Stimulated activated naive B cell treated with anti-CD40 and anti-IgM and Interleukin-4, amounts not matched to agents 10 μg/mL and 1 μg/mL and 100 μg/mL, for 72 hours (primary cell): Measurements from ENCODE around the gene DOCK3.

Source experiments
- ATAC-seq, 2 donors: fragments of 150-1000 bp; cut with Tn5 transposase; replicated peaks; 2 replicates each; pipeline ENCODE4 v1.10.0; 2021; ENCODE audit warnings: moderate library complexity in 1 of 2
- DNase-seq: peaks from one replicate; pipeline ENCODE4 v3.0.0; 2021
- H3K27ac Mint-ChIP-seq: one replicate; pipeline ENCODE4 v1.8.0; 2022; ENCODE audit warnings: mild to moderate bottlenecking, mixed read lengths
- H3K27me3 Mint-ChIP-seq, 2 donors: one replicate each; pipeline ENCODE4 v1.8.0; 2022; ENCODE audit warnings: mixed read lengths in 2 of 2
- H3K36me3 Mint-ChIP-seq, 2 donors: one replicate each; pipeline ENCODE4 v1.8.0; 2022; ENCODE audit warnings: mixed read lengths in 2 of 2, mild to moderate bottlenecking in 1 of 2
- H3K4me1 Mint-ChIP-seq, 2 donors: one replicate each; pipeline ENCODE4 v1.8.0; 2022; ENCODE audit warnings: mixed read lengths in 2 of 2, mild to moderate bottlenecking in 1 of 2
- H3K4me3 Mint-ChIP-seq, 2 donors: one replicate each; pipeline ENCODE4 v1.8.0; 2022; ENCODE audit warnings: mild to moderate bottlenecking in 2 of 2, mixed read lengths in 2 of 2, moderate library complexity in 1 of 2
- H3K9me3 Mint-ChIP-seq, 2 donors: one replicate each; pipeline ENCODE4 v1.8.0; 2022; ENCODE audit warnings: mixed read lengths in 2 of 2, mild to moderate bottlenecking in 1 of 2

Gene DOCK3, protein sequence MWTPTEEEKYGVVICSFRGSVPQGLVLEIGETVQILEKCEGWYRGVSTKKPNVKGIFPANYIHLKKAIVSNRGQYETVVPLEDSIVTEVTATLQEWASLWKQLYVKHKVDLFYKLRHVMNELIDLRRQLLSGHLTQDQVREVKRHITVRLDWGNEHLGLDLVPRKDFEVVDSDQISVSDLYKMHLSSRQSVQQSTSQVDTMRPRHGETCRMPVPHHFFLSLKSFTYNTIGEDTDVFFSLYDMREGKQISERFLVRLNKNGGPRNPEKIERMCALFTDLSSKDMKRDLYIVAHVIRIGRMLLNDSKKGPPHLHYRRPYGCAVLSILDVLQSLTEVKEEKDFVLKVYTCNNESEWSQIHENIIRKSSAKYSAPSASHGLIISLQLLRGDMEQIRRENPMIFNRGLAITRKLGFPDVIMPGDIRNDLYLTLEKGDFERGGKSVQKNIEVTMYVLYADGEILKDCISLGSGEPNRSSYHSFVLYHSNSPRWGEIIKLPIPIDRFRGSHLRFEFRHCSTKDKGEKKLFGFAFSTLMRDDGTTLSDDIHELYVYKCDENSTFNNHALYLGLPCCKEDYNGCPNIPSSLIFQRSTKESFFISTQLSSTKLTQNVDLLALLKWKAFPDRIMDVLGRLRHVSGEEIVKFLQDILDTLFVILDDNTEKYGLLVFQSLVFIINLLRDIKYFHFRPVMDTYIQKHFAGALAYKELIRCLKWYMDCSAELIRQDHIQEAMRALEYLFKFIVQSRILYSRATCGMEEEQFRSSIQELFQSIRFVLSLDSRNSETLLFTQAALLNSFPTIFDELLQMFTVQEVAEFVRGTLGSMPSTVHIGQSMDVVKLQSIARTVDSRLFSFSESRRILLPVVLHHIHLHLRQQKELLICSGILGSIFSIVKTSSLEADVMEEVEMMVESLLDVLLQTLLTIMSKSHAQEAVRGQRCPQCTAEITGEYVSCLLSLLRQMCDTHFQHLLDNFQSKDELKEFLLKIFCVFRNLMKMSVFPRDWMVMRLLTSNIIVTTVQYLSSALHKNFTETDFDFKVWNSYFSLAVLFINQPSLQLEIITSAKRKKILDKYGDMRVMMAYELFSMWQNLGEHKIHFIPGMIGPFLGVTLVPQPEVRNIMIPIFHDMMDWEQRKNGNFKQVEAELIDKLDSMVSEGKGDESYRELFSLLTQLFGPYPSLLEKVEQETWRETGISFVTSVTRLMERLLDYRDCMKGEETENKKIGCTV (N-terminal part only)

GRCh38 chr3:50674349-50675178 is at the start of gene DOCK3:
Gene DOCK3, plus strand, starts transcription at chr3:50674927. Its CDS starts 337 bp downstream, at chr3:50675264.
- Mint-ChIP-seq H3K27me3 (peaks cover 45 to 53% of the 10 kb centered on the region in 2 donors), H3K9me3 (no peaks in the 10 kb centered on the region), H3K27ac (peak within 1 kb of the TSS; percentile 4), H3K4me3 (peak within 1 kb of the TSS; percentile 50 to 53), H3K36me3 (no peaks in the 10 kb centered on the region), H3K4me1 (peaks cover 3 to 10% of the 10 kb centered on the region in 2 donors)
- DNase-seq: peak; percentile 26
- peak; percentile 84 for ATAC-seq

DNA sequence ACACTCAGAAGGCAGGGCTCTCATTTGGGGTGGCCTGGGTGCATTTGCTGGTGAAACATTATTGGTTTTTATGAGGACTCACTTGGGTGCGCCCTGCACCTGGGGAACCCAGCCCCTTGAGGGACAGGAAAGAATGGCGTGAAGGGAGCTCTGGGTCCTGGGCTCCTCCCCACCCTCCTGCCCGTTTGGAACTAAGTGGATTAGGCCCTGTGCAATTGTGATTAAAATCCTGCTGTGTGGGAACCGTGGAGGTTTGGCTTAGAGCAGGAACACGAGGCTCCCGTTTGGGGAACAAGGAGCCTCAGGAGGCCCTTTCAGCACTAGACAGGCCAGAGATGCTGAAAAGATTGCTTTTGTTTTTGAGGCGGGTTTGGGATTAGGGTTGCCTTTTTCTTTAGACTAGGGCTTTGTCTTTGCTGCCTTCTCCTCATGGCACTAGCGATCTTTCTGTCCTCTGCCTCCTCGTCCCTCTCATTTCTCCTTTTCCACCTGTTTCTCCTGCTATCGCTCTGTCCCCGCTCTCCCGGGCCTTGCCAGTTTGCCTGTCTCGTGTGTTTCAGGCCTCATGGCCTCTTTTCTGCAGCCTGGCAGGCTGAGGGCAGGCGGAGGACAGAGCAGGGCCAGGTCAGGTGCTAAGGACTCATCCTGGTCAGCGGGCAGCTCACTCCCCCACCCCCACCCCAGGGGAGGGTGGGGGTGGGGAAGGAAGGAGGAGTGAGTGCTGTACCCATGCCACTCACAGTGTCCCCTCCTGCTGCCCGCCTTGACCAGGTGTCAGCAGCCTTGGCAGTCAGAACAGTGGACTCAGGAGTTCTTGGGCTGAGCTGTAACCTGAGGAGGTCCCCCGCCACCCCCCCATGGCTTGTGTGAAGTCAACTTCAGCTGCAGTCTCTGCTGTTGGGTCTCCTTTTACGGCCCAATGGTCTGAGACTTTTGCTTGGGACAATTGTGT is 49.2 kb upstream of the DOCK3 start:
- Mint-ChIP-seq H3K27ac (peak overlapping the region; percentile 57), H3K4me1 (peaks cover 46 to 82% of the 10 kb centered on the region in 2 donors), H3K9me3 (no peaks in the 10 kb centered on the region), H3K4me3 (no peak overlapping the region), H3K36me3 (peaks cover 25 to 48% of the 10 kb centered on the region in 2 donors), H3K27me3 (no peaks in the 10 kb centered on the region)
- no peak for DNase-seq
- no peak for ATAC-seq

DNA sequence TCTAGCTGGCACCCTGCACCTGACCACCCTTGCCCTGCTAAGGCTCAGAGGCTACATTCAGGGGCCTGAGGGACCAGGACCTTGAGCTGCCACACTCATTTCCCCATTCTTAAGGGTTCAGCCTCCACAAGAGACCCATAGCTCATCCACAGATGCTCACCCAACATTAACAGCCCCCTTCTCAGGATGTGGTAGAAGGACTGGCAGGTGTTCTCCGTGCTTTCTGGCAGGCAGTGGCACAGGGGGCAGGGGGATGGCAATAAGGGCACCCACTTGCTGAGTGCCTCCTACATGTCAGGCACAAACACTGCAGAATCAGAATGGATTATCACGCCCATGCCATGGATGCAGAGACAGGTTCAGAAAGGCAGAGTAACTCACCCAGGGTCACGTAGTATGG is 48.3 kb upstream of the DOCK3 start:
- Mint-ChIP-seq H3K36me3 (peaks cover 27 to 52% of the 10 kb centered on the region in 2 donors), H3K27ac (no peak overlapping the region), H3K4me3 (no peak overlapping the region), H3K4me1 (peaks cover 49 to 85% of the 10 kb centered on the region in 2 donors), H3K27me3 (no peaks in the 10 kb centered on the region), H3K9me3 (no peaks in the 10 kb centered on the region)
- no peak for DNase-seq
- no peak for ATAC-seq

GRCh38 chr3:50627407-50628051 is 47.2 kb upstream of the DOCK3 start:
- ATAC-seq (no peak), DNase-seq (no peak)
- Mint-ChIP-seq H3K9me3 (no peaks in the 10 kb centered on the region), H3K27me3 (no peaks in the 10 kb centered on the region), H3K4me3 (peak overlapping the region in 1 of 2 donors; percentile 4), H3K4me1 (peaks cover 59 to 87% of the 10 kb centered on the region in 2 donors), H3K27ac (peak overlapping the region; percentile 81), H3K36me3 (peaks cover 31 to 53% of the 10 kb centered on the region in 2 donors)

GRCh38 chr3:50628601-50629000 is 46.1 kb upstream of the DOCK3 start:
- ATAC-seq: no peak
- no peaks in the 10 kb centered on the region for H3K9me3 Mint-ChIP-seq
- no peak overlapping the region for H3K27ac Mint-ChIP-seq
- no peak for DNase-seq
- no peak overlapping the region for H3K4me3 Mint-ChIP-seq
- H3K4me1 Mint-ChIP-seq: peaks cover 65 to 87% of the 10 kb centered on the region in 2 donors
- H3K36me3 Mint-ChIP-seq: peaks cover 37 to 56% of the 10 kb centered on the region in 2 donors
- no peaks in the 10 kb centered on the region for H3K27me3 Mint-ChIP-seq

DNA sequence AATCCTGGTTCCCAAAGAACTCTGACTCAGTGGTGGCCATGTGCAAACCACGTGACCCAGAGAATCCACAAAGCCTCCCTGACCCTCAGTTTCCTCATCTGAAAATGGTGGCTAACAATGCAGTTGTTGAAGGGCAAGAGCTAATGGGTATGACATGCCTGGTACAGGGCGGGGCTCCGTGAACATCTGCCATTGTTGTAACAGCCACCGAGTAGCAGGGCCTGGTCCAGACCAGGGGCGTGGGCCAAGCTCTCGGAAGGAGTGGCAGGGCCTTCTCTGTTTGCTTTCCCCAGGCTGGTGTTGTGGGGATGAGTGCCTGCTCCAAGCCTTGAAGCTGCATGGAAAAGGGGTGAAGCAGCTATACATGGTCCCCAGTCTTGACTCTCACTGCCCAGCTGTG is 44.3 kb upstream of the DOCK3 start:
- H3K4me1 Mint-ChIP-seq: peaks cover 65 to 80% of the 10 kb centered on the region in 2 donors
- no peak overlapping the region for H3K4me3 Mint-ChIP-seq
- ATAC-seq: no peak
- H3K9me3 Mint-ChIP-seq: no peaks in the 10 kb centered on the region
- no peak overlapping the region for H3K27ac Mint-ChIP-seq
- no peak for DNase-seq
- H3K27me3 Mint-ChIP-seq: no peaks in the 10 kb centered on the region
- peaks cover 44 to 60% of the 10 kb centered on the region in 2 donors for H3K36me3 Mint-ChIP-seq

DNA sequence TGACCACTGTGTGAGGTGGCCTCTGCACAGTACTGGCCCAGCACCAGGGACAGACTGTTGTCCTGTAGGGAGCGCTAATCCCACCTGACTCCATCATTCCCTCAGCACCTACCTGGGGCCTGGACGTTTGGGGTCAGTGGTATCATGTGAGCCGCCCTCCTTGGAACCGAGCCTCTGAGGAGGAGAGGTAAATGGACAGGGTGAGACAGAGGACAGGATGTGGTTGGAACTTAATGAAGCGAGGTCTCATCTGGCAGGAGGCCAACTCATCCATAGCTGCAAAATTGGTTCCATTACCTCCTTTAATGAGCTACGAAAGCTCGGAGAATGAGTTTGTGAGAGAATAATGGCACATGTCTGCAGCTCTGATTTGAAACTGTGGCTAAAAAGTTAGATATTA is 43.9 kb upstream of the DOCK3 start:
- H3K27ac Mint-ChIP-seq: no peak overlapping the region
- H3K4me3 Mint-ChIP-seq: no peak overlapping the region
- H3K9me3 Mint-ChIP-seq: no peaks in the 10 kb centered on the region
- no peak for DNase-seq
- no peak for ATAC-seq
- H3K36me3 Mint-ChIP-seq: peaks cover 44 to 60% of the 10 kb centered on the region in 2 donors
- peaks cover 63 to 80% of the 10 kb centered on the region in 2 donors for H3K4me1 Mint-ChIP-seq
- H3K27me3 Mint-ChIP-seq: no peaks in the 10 kb centered on the region

DNA sequence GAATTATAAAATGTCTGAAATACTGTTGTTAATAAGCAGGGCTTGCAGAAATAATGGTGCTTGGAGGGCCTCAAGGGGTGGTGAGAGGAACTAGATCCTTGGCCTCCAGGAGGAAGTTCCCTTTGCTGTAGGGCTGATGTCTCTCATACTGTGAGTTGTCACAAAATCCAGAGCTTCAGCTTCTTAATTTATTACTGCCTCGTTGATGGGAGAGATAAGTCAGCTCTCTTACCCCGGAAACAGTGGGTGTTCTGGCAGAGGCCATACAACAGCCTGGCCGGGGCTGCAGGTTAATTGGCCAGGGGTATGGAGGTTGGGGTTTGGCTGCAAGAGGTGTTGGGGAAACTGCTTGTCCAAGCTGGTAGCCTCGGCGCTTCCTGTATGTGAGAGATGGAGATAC is 42.3 kb upstream of the DOCK3 start:
- H3K36me3 Mint-ChIP-seq: peaks cover 45 to 60% of the 10 kb centered on the region in 2 donors
- H3K27me3 Mint-ChIP-seq: no peaks in the 10 kb centered on the region

GRCh38 chr3:50633230-50633790 is 41.4 kb upstream of the DOCK3 start:
- no peaks in the 10 kb centered on the region for H3K27me3 Mint-ChIP-seq
- peaks cover 62 to 81% of the 10 kb centered on the region in 2 donors for H3K4me1 Mint-ChIP-seq
- H3K27ac Mint-ChIP-seq: peak overlapping the region; percentile 91
- no peak for DNase-seq
- peaks cover 44 to 59% of the 10 kb centered on the region in 2 donors for H3K36me3 Mint-ChIP-seq
- no peak overlapping the region for H3K4me3 Mint-ChIP-seq
- no peak for ATAC-seq
- no peaks in the 10 kb centered on the region for H3K9me3 Mint-ChIP-seq

More for the DNA sequence above, 42.3 kb upstream of the DOCK3 start:
- DNase-seq (no peak), ATAC-seq (peak; percentile 77 to 84)
- Mint-ChIP-seq H3K9me3 (no peaks in the 10 kb centered on the region), H3K4me1 (peaks cover 65 to 82% of the 10 kb centered on the region in 2 donors), H3K4me3 (no peak overlapping the region), H3K27ac (peak overlapping the region; percentile 37)

DNA sequence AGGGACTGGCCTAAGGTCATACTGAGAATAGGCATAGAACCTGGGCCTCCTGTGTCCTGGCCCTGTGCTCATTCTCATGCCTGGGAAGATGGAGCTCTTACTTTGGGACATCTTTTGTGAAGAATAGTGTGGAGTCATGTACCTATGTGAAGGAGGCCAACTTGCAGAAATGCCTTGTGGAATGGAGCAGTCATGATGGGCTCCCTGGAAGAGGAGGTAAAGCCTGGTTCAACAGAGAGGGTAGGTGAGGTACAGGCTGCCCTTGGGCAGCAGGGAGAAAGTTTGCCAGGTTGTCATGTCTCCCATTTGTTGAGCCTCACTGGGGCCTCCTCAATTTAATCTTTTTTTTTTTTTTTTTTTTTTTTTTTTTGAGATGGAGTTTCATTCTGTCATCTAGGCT is 39.7 kb upstream of the DOCK3 start:
- H3K27me3 Mint-ChIP-seq: no peaks in the 10 kb centered on the region
- H3K36me3 Mint-ChIP-seq: peaks cover 38 to 58% of the 10 kb centered on the region in 2 donors
- H3K9me3 Mint-ChIP-seq: no peaks in the 10 kb centered on the region
- DNase-seq (no peak), ATAC-seq (no peak)
- H3K4me1 Mint-ChIP-seq: peaks cover 55 to 72% of the 10 kb centered on the region in 2 donors
- no peak overlapping the region for H3K27ac Mint-ChIP-seq
- H3K4me3 Mint-ChIP-seq: no peak overlapping the region

DNA sequence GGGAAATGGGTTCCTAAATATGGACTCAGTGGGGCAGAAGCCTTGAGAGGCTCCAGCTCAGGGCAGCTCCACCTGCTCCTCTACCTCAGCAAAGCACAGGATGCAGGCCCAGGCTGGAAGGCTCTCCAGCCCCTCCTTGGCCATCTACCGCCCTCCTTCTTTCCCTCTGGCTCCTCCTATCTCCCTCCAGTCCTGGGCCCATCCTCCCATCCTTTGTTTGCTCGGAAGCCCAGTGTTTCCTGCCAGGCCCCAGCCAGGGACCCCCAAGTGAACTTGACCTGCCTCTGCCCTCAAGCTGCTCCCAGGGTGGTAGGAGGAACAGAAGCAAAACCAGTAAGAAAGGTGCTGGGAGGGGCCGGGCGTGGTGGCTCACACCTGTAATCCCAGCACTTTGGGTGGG is 37.7 kb upstream of the DOCK3 start:
- peaks cover 36 to 56% of the 10 kb centered on the region in 2 donors for H3K36me3 Mint-ChIP-seq
- H3K4me1 Mint-ChIP-seq: peaks cover 38 to 52% of the 10 kb centered on the region in 2 donors
- DNase-seq (no peak), ATAC-seq (no peak)
- no peaks in the 10 kb centered on the region for H3K9me3 Mint-ChIP-seq
- H3K4me3 Mint-ChIP-seq: no peak overlapping the region
- H3K27me3 Mint-ChIP-seq: no peaks in the 10 kb centered on the region
- peak overlapping the region; percentile 20 for H3K27ac Mint-ChIP-seq

- Mint-ChIP-seq H3K36me3 (peaks cover 32 to 57% of the 10 kb centered on the region in 2 donors), H3K9me3 (no peaks in the 10 kb centered on the region), H3K27me3 (no peaks in the 10 kb centered on the region), H3K4me1 (peaks cover 29 to 43% of the 10 kb centered on the region in 2 donors), H3K27ac (no peak overlapping the region), H3K4me3 (no peak overlapping the region)
- no peak for ATAC-seq
- no peak for DNase-seq
Observed at GRCh38 chr3:50637945-50638344, 36.8 kb upstream of the DOCK3 start.
